GM18951 (cell line): ENCODE data around the gene TMPRSS7.

ENCODE experiments used
- POLR2A ChIP-seq: IDR thresholded peaks from 4 replicates; pipeline ENCODE4 v1.6.1; 2011; ENCODE audit warnings: mild to moderate bottlenecking; ENCODE audit not compliant: insufficient read length, insufficient read depth; ENCODE audit errors: extremely low read depth
- in situ Hi-C: fragments of 300-500 bp; cut with MboI; formaldehyde crosslinking; loops from one replicate; pipeline ENCODE4 v1.12.0; 2022; ENCODE audit warnings: low sequenced_read_pairs, mixed read lengths, inconsistent platforms; ENCODE audit not compliant: unreplicated experiment

The TMPRSS7 gene

GRCh38 chr3:112004187-112004586 lies 30.3 kb upstream of the TMPRSS7 start:
- TF ChIP-seq POLR2A = no peak
- in situ Hi-C loops = no loop called here

GRCh38 chr3:112004669-112005068 lies 29.9 kb upstream of the TMPRSS7 start:
- in situ Hi-C loops = no loop called here
- TF ChIP-seq POLR2A = no peak

DNA sequence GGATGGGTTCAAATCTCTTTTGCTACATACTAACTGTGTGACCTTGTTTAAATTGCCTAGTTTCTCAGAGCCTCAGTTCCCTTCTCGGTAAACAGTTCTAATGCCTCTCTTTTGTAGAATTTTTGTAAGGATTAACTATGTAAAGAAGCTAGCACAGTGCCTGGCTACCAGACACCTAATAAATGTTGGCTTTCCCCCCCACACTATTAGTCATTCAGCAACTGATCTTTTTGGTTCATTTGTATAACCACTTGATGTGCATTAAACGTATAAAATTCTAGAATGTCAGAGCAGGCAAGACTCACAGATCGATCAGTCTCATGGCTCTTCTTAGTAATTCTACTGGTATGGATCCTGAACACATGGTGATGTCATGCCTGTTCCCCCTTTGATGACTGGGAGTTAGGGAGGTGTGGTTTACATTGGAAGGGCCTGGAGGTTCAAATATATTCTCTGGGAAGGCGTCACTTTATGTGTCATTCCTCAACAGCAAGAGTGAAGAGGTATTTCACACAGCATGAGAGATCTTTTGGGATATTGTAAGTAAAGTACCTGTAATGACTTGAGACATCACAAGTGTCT lies 29.4 kb upstream of the TMPRSS7 start:
- in situ Hi-C loops = no loop called here
- no peak for TF ChIP-seq POLR2A

DNA sequence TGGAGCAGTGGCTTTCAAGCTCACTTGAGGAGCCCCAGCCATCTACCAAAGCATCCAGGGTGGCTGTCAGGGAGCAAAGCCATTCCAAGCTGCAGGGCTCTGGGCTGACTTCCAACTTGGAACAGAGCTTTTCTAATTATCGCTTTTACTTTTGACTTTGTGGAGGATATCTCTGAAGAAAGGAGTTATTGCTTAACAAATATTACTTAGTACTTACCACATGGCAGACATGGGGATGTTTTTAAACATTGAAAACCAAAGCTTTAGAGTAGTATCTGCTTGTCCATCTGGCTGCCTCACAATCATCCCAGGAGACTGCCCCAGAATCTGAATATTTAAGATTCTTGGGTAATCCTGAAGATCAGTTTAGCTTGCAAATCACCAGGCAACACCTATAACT lies 26.9 kb upstream of the TMPRSS7 start:
- in situ Hi-C loops = no loop called here
- TF ChIP-seq POLR2A = no peak

GRCh38 chr3:112009670-112010069 lies 24.9 kb upstream of the TMPRSS7 start:
- in situ Hi-C loops = no loop called here
- no peak for TF ChIP-seq POLR2A

GRCh38 chr3:112010636-112011035 lies 23.9 kb upstream of the TMPRSS7 start:
- in situ Hi-C loops = no loop called here
- no peak for TF ChIP-seq POLR2A

GRCh38 chr3:112011376-112011940 lies 23.1 kb upstream of the TMPRSS7 start:
- in situ Hi-C loops = no loop called here
- no peak for TF ChIP-seq POLR2A

DNA sequence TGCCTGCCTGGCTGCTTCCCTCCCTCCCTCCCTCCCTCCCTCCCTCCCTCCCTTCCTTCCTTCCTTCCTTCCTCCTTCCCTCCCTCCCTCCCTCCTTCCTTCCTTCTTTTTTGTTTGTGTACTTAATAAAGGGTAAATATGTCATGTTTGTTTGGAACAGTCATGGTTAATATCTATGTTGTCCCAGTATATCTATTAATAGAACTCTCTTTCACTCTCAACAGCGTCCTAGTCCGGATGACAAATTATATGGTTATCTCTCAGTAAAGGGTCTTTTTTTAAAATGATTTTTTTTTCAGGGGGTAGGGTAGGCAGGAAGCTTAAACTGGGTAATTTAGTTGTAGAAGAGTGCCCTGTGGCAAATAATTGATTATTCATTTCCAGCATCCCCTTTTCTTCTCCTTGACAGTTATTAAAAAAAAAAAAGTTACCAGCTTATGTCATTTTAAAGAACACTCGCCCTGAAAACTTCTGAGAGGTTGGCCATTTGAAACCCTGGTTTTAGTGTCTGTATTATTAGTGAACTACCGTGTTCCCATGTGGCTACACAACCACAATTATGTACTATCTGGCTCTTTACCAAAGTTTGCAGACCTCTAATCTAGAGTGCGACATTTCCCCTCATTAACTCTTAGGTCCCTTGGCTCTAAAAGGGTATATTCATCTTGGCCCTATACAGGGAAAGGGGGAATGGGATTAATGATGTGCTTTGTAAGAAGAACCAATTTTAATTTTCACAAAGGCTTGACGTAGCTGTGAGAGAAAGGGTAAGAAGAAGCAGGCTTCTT lies 22.1 kb upstream of the TMPRSS7 start:
- TF ChIP-seq POLR2A = no peak
- in situ Hi-C loops = no loop called here

DNA sequence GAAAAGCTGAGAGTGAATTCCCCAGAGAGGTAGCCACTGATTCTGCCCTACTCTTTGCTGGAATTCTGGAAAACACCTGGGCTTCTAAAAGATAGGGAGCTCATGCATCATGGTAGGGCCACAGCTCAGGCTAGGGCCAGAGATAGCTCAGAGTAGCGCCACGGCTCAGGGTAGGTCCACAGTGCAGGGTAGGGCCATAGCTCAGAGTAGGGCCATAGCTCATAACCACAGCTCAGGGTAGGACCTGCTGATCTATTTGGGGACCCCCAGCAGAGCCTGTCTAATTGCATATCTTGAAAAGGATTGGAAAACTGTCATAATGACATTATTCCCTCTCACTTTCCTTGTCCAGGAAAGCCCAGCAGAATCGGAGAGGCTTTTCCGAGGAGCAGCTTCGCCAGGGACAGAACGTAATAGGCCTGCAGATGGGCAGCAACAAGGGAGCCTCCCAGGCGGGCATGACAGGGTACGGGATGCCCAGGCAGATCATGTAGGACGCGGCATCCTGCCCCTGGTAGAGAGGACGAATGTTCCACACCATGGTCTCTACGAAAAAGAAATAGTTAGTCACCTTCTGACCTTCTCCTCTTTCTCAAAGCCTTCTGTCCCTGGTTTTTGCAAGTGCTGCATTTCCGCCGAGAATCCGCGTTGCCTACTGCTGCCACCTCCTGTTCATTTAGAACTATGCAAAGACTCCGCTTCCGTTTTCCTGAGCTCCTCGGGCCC lies 21.3 kb upstream of the TMPRSS7 start:
- in situ Hi-C loops = no loop called here
- no peak for TF ChIP-seq POLR2A

DNA sequence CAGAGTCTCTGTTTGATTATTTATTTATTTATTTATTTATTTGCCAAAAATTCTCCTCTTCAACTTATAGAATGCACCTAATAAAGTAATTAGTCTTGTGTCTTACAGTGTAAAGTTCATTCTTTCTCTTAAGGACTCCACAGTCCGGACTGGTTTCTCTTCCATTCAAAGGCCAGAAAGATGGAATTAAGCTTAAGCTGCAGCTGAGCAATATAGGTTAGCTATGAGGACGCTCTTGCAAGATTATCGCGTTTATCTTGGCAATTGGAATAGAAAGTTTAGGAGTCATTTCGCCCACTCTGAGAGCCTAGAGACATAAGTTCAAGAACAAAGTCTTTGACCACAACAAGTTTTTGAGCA lies 20.8 kb upstream of the TMPRSS7 start:
- TF ChIP-seq POLR2A = no peak

GRCh38 chr3:112017091-112017490 lies 17.4 kb upstream of the TMPRSS7 start:
- no peak for TF ChIP-seq POLR2A
- in situ Hi-C loops = no loop called here

More for the DNA sequence above, 20.8 kb upstream of the TMPRSS7 start:
- in situ Hi-C loops = no loop called here

- no peak for TF ChIP-seq POLR2A
- in situ Hi-C loops = no loop called here
Observed at GRCh38 chr3:112018712-112019111, 15.8 kb upstream of the TMPRSS7 start.

DNA sequence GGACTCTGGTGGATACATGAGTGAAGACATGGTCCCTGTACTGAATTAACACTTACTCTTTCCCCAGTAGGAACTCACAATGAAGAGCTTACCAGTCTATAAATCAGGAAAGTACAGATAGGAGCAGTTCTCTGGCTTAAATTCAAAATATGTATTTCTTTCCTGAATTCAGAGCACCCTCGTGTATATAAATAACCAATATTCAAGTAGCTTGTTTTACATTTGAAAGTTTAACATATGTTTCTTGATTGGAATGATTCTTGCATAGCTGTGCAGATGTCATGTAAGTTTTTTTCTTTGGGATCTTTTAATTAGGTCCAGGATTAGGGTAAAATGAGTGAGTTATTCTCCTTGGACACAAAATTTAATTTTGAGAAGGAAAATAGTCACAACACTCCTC lies 14.8 kb upstream of the TMPRSS7 start:
- in situ Hi-C loops = no loop called here
- TF ChIP-seq POLR2A = no peak
